T-helper 9 cell (primary cell): ENCODE results near the gene SPATA1.

Source experiments
- DNase-seq: peaks from one replicate; pipeline ENCODE4 v3.0.0-alpha.2; 2020

SPATA1 gene

DNA sequence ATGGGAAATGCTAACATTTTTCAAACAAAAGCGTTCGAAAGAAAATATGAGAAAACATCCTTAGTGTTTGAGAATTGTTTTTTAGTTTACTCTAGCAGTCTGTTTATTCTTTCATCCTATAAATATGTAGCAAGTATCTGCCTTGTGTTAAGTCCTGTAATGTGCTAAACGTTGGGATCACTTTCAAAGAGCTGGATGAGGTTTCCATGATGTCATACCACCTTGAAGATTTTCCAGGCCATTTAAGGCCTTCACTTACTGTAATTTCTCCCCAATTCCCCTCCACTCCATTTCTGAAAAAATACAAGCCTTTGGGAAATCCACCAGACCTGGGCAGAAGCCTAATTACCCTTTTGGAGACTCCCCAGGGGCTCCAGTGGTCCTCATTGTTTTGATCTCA, 92.2 kb downstream of the SPATA1 start:
- DNase-seq = no peak

DNA sequence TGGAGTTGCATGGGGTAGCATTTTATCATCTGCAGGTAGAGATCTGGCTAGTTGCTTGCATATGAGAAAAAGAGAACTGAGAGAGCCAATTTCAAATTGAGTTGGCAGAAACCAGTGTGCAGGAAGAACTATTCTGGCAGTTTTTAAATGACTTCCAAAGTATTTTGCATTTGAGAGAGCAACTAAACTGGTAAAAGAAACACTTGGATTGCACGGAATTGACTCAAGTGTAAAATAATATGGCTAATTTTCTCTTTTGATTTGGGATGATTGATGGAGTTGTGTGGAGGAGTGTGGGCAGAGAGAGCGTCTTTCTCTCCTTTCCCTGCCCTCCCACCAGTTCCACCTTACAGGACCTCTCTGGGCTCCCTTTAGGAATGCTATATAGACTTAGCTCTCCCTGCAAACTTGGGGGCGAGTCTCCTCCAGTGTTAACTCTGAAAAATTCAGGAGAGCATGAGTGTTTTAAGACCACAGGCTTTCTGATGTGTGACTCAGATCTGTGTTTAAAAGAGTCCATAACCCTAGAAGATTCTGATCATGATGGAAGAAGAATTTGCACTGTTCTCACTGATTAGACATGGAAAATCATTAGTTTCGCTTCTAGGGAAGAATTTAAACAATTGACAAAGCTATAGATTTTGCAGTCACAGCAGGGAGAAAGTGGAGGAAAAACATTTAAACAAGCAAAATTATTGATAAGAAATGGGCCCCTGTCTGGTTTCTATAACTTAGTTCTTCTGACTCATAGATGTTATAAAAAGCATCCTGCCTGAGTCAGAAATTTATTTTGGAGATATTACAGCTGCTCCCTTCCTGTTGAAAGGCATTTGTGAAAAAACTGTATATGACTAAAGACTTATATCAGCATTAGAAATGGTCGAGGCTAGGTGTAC, 92.9 kb downstream of the SPATA1 start:
- DNase-seq = no peak

DNA sequence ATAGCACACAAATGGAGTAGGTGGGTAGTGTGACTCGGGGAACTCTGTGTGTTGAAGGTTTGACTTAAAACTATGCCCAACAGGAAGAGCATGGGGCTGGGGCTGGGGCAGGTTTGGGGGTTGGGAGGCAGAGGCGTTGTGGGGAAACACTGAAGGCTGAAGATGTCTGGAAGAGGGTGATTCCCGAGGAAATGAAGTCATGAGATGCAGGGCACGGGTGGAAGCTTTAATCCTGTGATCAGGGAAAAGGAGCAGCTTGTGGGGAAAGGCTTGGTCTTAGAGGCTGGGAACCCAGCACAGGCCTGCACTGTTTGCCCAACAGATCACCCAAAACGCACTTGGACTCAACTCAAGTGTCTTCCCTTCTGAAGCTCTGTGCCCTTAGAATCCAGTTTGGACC, 94.6 kb downstream of the SPATA1 start:
- DNase-seq = no peak

- no peak for DNase-seq
These were observed 97.0 kb downstream of the SPATA1 start for GRCh38 chr1:84603223-84603622.

GRCh38 chr1:84603941-84604830, 98.0 kb downstream of the SPATA1 start:
- no peak for DNase-seq

- DNase-seq = no peak
These were observed 99.0 kb downstream of the SPATA1 start for GRCh38 chr1:84605157-84605556.

DNA sequence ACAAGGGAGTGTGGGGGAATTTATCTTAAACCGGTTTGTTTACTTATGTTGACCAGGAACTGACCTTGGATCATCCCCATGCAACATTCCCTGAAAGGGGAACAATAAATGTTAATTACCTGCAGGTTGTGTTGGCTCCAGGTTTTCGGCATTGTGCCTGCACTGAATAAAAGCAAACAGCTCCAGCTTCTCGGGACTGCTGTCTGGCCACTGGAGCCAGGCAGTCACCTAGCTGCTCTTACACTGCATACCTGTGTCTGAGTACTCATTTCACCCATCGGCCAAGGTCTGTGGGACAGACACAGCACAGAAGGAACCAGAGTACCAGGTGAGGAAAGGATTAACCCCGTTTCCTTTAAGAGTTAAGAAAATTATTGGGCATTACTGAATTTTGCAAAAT, 100.8 kb downstream of the SPATA1 start:
- DNase-seq = no peak

DNA sequence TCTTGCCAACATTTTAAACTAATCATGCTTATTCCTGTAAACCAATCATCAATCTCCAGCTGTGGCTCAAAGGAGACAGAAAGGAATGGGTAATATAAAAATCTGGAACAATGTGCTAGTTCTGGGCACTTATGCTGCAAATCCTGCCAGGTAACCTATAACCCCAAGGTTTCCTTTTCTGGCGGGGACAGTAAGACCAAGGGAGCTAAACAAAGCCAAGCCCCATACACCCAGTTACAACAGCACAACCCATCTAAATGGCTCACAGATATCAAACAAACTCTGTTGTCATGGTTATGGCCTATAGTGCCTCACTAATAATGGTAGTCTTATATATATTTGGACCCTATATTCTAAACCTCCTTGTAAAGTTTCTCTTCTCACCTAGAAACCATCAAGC, 104.9 kb downstream of the SPATA1 start:
- no peak for DNase-seq

- DNase-seq = no peak
These were observed 105.6 kb downstream of the SPATA1 start for GRCh38 chr1:84611796-84612195.

GRCh38 chr1:84613026-84613425, 106.8 kb downstream of the SPATA1 start:
- no peak for DNase-seq

DNA sequence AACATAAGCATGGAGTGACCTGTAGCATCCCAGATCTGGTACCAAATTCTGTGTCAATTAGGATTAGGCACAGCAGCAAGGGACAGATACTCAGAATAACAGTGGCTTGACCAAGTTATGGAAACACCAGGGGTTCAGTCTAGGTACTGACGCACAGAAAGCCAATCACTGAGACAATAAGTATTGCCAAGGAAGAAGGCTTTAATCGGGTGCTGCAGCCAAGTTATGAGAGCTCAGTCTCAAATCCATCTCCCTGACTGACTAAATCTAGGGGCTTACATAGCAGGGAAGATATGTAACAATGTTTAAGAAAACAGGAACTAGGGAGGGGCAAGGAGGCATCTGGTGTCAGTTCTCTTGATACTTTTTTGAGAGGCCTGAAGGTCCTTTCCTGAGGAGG, 107.7 kb downstream of the SPATA1 start:
- no peak for DNase-seq

GRCh38 chr1:84615790-84616189, 109.6 kb downstream of the SPATA1 start:
- DNase-seq = no peak
